OCI-LY1 (cell line): ENCODE measurements around the gene PRKCB.

ENCODE experiments used
- H2AFZ ChIP-seq: fragments of 200-600 bp; sonication (generic), shearing (Covaris generic); 2 replicates; pipeline ENCODE4 v1.6.0; 2014; ENCODE audit warnings: antibody characterized with exemption, mild to moderate bottlenecking, low read length
- H3F3A ChIP-seq: fragments of 200-600 bp; sonication (generic), shearing (Covaris generic); 2 replicates; pipeline ENCODE4 v1.6.0; 2014; ENCODE audit warnings: mild to moderate bottlenecking, antibody characterized with exemption, low read length, moderate library complexity; ENCODE audit not compliant: insufficient read depth
- H3K27ac ChIP-seq: fragments of 200-600 bp; sonication (generic); 2 replicates; pipeline ENCODE4 v1.5.1; 2014; ENCODE audit warnings: low read length, mixed run types, mild to moderate bottlenecking, low read depth; ENCODE audit not compliant: poor library complexity, severe bottlenecking
- H3K27me3 ChIP-seq: fragments of 200-600 bp; sonication (generic); 2 replicates; pipeline ENCODE4 v1.6.0; 2014; ENCODE audit warnings: antibody characterized with exemption, mild to moderate bottlenecking, low read length, moderate library complexity; ENCODE audit not compliant: insufficient read depth
- H3K36me3 ChIP-seq: fragments of 200-600 bp; sonication (generic); 2 replicates; pipeline ENCODE4 v1.6.1; 2014; ENCODE audit warnings: mild to moderate bottlenecking, antibody characterized with exemption, low read length, moderate library complexity, mixed read lengths; ENCODE audit not compliant: insufficient read depth
- H3K4me1 ChIP-seq: fragments of 200-600 bp; sonication (generic); 2 replicates; pipeline ENCODE4 v1.5.1; 2014; ENCODE audit warnings: mild to moderate bottlenecking, low read length, moderate library complexity; ENCODE audit not compliant: insufficient read depth, severe bottlenecking
- H3K4me2 ChIP-seq: fragments of 200-600 bp; sonication (generic), shearing (Covaris generic); 2 replicates; pipeline ENCODE4 v1.6.1; 2014; ENCODE audit warnings: low read length
- H3K4me3 ChIP-seq: fragments of 200-600 bp; sonication (generic); 2 replicates; pipeline ENCODE4 v1.5.1; 2014; ENCODE audit warnings: low read length, low read depth, mild to moderate bottlenecking, mixed read lengths; ENCODE audit not compliant: poor library complexity, severe bottlenecking
- H3K79me2 ChIP-seq: fragments of 200-600 bp; shearing (Covaris generic); 2 replicates; pipeline ENCODE4 v1.6.1; 2016; ENCODE audit warnings: mixed run types, low read length, mixed read lengths; ENCODE audit not compliant: insufficient read depth
- H3K9ac ChIP-seq: fragments of 200-600 bp; sonication (generic), shearing (Covaris generic); 2 replicates; pipeline ENCODE4 v1.6.1; 2014; ENCODE audit warnings: mild to moderate bottlenecking, low read length, mixed read lengths
- H3K9me2 ChIP-seq: fragments of 200-600 bp; sonication (generic), shearing (Covaris generic); 2 replicates; pipeline ENCODE4 v1.6.1; 2014; ENCODE audit warnings: low read depth, mild to moderate bottlenecking, low read length, mixed read lengths
- H3K9me3 ChIP-seq: fragments of 200-600 bp; shearing (Covaris generic); 2 replicates; pipeline ENCODE4 v1.6.1; 2014; ENCODE audit warnings: low read length, mixed read lengths
- H4K20me1 ChIP-seq: fragments of 200-600 bp; sonication (generic), shearing (Covaris generic); 2 replicates; pipeline ENCODE4 v1.6.0; 2016; ENCODE audit warnings: mild to moderate bottlenecking, low read length; ENCODE audit not compliant: insufficient read depth
- CTCF ChIP-seq: fragments of 200-600 bp; sonication (generic), shearing (Covaris generic); IDR thresholded peaks from 2 replicates; pipeline ENCODE4 v1.5.1; 2017; ENCODE audit warnings: mild to moderate bottlenecking, antibody characterized with exemption, low read length, moderate library complexity, mixed read lengths
- EZH2 ChIP-seq: fragments of 200-600 bp; sonication (generic), shearing (Covaris generic); IDR thresholded peaks from 2 replicates; pipeline ENCODE4 v1.8.0; 2017; ENCODE audit warnings: borderline replicate concordance, mixed run types, mild to moderate bottlenecking, antibody characterized with exemption, low read length, moderate library complexity, mixed read lengths

PRKCB gene

GRCh38 chr16:24180451-24180850, 344.7 kb downstream of the PRKCB start:
- Histone ChIP-seq H3K9me2 (no peaks in the 10 kb centered on the region), H3K27ac (no peak overlapping the region), H3K27me3 (no peaks in the 10 kb centered on the region), H3K9ac (no peak overlapping the region), H3K4me2 (no peak overlapping the region), H3K4me1 (no peaks in the 10 kb centered on the region), H3K36me3 (no peaks in the 10 kb centered on the region), H3K79me2 (no peaks in the 10 kb centered on the region), H4K20me1 (no peaks in the 10 kb centered on the region), H2AFZ (no peak overlapping the region), H3K9me3 (no peaks in the 10 kb centered on the region), H3K4me3 (no peak overlapping the region), H3F3A (no peaks in the 10 kb centered on the region)
- no peak for TF ChIP-seq EZH2
- TF ChIP-seq CTCF = no peak

GRCh38 chr16:24188021-24188542, 352.3 kb downstream of the PRKCB start:
- Histone ChIP-seq H3K27me3 (no peaks in the 10 kb centered on the region), H3K36me3 (no peaks in the 10 kb centered on the region), H3K9me3 (no peaks in the 10 kb centered on the region), H3K4me3 (no peak overlapping the region), H4K20me1 (no peaks in the 10 kb centered on the region), H3K4me1 (no peaks in the 10 kb centered on the region), H3K9ac (no peak overlapping the region), H2AFZ (no peak overlapping the region), H3K9me2 (no peaks in the 10 kb centered on the region), H3F3A (no peaks in the 10 kb centered on the region), H3K79me2 (no peaks in the 10 kb centered on the region), H3K27ac (no peak overlapping the region), H3K4me2 (no peak overlapping the region)
- TF ChIP-seq EZH2 = no peak
- no peak for TF ChIP-seq CTCF

GRCh38 chr16:24188751-24189318, 353.1 kb downstream of the PRKCB start:
- Histone ChIP-seq H3K4me1 (no peaks in the 10 kb centered on the region), H3K27me3 (no peaks in the 10 kb centered on the region), H2AFZ (no peak overlapping the region), H3K79me2 (no peaks in the 10 kb centered on the region), H3K27ac (no peak overlapping the region), H3K4me3 (no peak overlapping the region), H3F3A (no peaks in the 10 kb centered on the region), H3K9me2 (no peaks in the 10 kb centered on the region), H3K9ac (no peak overlapping the region), H3K36me3 (no peaks in the 10 kb centered on the region), H4K20me1 (no peaks in the 10 kb centered on the region), H3K9me3 (no peaks in the 10 kb centered on the region), H3K4me2 (no peak overlapping the region)
- TF ChIP-seq CTCF = no peak
- TF ChIP-seq EZH2 = no peak
